HG03025 (cell line): Measurements from ENCODE around the gene OR10A4.
"Not testable (repeated sequence)": the region's sequence is repeated elsewhere in the genome, so short reads cannot be mapped to it uniquely, and the experiment has no call there.

ENCODE experiments used
- ATAC-seq: cut with Tn5 transposase; IDR thresholded peaks from one replicate; pipeline ENCODE4 v1.9.1; 2021; ENCODE audit warnings: mild to moderate bottlenecking, moderate library complexity; ENCODE audit not compliant: unreplicated experiment, low FRiP score

OR10A4 gene, protein sequence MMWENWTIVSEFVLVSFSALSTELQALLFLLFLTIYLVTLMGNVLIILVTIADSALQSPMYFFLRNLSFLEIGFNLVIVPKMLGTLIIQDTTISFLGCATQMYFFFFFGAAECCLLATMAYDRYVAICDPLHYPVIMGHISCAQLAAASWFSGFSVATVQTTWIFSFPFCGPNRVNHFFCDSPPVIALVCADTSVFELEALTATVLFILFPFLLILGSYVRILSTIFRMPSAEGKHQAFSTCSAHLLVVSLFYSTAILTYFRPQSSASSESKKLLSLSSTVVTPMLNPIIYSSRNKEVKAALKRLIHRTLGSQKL

GRCh38 chr11:6876325-6876724 lies at the start of gene OR10A4:
Gene OR10A4 (plus strand): TSS chr11:6876625. CDS start chr11:6876648, 23 bp downstream.
- no peak for ATAC-seq

DNA sequence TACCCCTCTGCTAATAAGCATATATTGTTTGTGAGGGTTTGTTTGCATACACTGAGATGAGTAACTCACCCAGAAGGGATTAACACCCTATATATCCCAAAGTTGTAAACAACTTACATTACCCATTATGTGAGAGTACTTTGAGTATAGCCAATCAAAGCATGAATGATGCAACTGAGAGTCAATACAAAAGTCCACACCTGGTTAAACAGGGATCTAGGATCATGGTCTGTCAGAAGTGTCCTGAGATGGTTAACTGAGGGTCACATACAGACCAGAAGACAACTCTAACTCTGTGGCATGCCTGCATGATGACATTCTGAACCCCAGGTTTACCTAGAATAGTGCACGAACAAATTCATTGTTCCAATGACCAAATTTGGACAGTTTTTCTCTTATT lies 48.3 kb upstream of the OR10A4 start:
- no peak for ATAC-seq

DNA sequence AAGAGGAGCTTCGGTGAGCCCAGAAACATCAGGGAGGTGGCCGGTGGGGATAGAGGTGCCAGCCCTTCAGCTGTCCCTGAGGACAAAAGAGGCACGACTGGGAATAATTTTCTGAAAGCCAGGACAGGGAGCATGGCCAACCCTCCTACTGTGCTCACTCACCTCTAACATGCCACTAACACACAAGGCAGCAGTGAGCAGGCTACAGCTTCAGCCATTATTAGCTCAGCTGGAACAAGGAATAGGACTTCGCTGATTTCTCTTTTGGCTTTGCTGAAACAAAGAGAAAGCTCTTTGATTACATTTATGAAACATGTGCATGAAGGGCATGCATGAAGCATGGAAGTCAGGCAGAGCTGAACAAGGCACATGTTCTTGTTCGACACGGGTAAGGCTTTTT lies 43.1 kb upstream of the OR10A4 start:
- no peak for ATAC-seq

GRCh38 chr11:6834021-6834420 lies 42.4 kb upstream of the OR10A4 start:
- no peak for ATAC-seq

- ATAC-seq: no peak
Observed at GRCh38 chr11:6841694-6842093, 34.7 kb upstream of the OR10A4 start.

GRCh38 chr11:6843670-6844069 lies 32.8 kb upstream of the OR10A4 start:
- ATAC-seq: no peak

DNA sequence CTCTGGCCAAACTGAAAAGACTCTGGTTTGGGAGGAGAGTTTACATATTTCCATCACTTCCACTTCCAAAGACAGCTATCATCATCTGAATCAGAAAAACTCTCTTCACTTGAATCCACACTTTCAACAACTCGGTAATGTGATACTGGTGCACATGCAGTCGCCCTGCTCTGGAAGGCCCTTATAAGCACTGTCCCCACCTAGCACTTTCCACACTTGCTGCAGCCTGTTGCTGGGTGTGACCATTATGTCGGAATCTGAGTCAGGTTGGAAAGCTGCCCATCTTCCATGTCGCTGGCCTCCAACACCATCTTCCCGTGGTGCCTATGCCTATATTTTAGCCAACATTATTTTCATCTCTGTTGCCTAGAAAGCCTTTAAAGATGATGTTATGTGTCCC lies 32.1 kb upstream of the OR10A4 start:
- ATAC-seq: no peak

GRCh38 chr11:6845383-6845782 lies 31.0 kb upstream of the OR10A4 start, which contains the start of gene OR10A5:
Gene OR10A5 (plus strand): TSS chr11:6845683. CDS start chr11:6845683, 0 bp downstream.
- no peak for ATAC-seq

GRCh38 chr11:6850526-6850925 lies 25.9 kb upstream of the OR10A4 start:
- ATAC-seq: no peak

GRCh38 chr11:6854801-6855200 lies 21.6 kb upstream of the OR10A4 start:
- ATAC-seq: not testable (repeated sequence)

DNA sequence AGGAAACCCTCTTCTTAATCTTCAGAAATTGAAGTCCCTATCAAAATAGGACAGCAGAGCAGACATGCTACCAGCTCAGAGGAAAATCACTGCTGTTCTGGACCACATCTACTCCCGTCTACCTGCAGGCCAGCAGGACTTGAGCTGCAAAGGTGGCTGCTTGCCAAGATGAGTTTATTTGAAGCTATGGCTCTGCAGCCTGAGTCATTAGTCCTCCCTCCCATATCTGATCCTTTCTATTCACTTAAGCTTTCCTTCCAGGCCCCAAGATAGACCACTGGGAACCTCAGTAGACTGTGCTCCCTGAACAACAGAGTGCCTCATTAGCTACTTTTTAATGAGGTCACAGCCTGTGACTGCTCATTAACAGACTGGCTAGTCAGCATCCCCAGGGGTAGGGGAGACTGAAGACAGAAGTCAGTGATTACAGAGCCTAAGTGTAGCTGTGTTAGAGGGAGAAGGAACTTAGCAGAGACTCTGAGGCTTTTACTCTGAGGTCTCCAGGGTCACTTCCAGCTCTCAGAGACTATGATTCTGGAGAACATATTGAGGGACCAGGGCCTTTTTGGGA lies 20.4 kb upstream of the OR10A4 start:
- ATAC-seq: no peak

DNA sequence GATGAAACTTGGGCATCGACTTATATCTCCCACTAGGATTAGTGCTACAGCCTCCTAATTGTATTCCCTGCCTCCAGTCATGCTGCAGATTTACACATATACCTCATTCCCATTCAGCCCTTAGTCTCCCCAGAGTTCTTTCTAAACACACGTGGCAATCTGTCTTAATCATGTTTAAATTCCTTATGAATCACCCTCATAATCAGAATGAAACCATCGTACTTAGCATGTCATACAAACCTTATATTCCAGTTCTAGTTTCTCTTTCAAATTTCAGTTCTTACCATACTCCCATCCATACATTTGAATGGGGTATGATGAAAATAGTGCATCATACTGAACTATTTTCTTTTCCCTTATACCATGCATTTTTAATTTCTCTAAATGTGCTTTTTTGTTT lies 19.6 kb upstream of the OR10A4 start:
- no peak for ATAC-seq

DNA sequence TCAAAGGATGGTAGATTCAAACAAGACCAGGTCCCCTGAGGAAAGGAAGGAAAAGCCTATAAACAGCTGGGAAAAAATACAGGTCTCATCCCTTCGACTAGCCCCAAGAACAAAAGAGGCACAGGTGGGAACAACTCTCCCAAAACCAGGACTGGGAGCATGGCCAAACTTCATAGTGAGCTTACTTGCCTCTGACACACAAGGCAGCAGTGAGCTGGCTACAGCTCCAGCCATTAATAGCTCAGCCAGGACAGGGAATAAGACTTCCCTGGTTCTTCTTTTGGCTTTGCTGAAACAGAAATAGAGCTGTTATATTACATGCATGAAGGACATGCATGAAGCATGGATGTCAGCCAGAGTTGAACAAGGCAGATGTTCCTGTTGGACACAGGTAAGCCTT lies 13.5 kb upstream of the OR10A4 start, which contains the start of gene OR10A2:
Gene OR10A2, plus strand, starts transcription at position 97 of the 400 bp plus-strand sequence. CDS start 6,698 bp downstream, outside the sequence.
- no peak for ATAC-seq

DNA sequence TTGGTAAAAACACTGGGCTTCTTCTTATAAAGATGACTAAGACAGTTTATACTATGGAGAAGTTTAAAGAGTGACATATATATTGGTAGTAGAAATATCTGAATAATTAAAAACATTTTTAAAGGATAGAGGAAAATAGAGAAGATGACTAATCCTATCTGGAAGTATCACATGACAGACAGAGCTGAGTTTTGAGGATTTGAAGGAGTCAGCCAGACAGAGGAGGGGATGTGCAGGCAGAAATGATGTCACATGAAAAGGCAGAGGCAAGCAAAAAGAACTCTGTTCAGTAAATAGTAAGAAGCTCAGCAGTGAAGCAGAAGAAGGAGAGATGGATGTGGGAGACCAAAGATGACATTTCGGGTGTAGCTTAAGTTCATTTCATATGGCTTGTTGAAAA lies 12.0 kb upstream of the OR10A4 start:
- no peak for ATAC-seq

- no peak for ATAC-seq
Observed at GRCh38 chr11:6871278-6871677, 5.1 kb upstream of the OR10A4 start.

- no peak for ATAC-seq
Observed at GRCh38 chr11:6875761-6876160, 664 bp upstream of the OR10A4 start.

DNA sequence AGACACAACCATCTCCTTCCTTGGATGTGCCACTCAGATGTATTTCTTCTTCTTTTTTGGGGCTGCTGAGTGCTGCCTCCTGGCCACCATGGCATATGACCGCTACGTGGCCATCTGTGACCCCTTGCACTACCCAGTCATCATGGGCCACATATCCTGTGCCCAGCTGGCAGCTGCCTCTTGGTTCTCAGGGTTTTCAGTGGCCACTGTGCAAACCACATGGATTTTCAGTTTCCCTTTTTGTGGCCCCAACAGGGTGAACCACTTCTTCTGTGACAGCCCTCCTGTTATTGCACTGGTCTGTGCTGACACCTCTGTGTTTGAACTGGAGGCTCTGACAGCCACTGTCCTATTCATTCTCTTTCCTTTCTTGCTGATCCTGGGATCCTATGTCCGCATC lies 489 bp downstream of the OR10A4 start:
- ATAC-seq: no peak

- ATAC-seq: no peak
Observed at GRCh38 chr11:6882751-6883150, 6.3 kb downstream of the OR10A4 start.

GRCh38 chr11:6887711-6888110 lies 11.3 kb downstream of the OR10A4 start:
- ATAC-seq: not testable (repeated sequence)

- no peak for ATAC-seq
Observed at GRCh38 chr11:6888830-6889229, 12.4 kb downstream of the OR10A4 start.

DNA sequence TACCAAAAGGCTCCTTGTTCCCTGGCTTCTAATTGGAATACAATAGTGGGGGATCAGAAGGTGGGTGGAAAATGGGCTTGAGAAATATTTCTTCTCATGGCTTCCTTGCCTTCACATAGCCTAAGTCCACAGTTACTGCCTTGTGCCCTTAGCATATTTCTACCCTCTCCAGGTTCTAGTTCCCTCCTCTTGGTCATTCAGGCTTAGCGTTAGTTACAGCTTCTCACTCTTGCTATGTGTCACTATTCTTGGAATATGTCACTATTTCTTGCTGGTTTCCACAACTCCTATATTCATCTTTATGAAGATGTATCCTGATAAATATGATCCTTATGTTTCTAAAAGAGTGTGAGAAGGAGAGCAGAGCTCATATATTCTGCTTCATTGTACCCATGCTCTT lies 13.4 kb downstream of the OR10A4 start:
- ATAC-seq: no peak

GRCh38 chr11:6892400-6892799 lies 16.0 kb downstream of the OR10A4 start, which contains the start of gene OR2D2:
Gene OR2D2 (minus strand): TSS chr11:6892500. CDS start chr11:6892500, 0 bp downstream.
- ATAC-seq: no peak
